GM12865 (cell line): ENCODE data around the gene ZSWIM1.
"Not testable (repeated sequence)": the region's sequence is repeated elsewhere in the genome, so short reads cannot be mapped to it uniquely, and the experiment has no call there.

ENCODE experiments used
- DNase-seq: peaks from one replicate; pipeline ENCODE4 v3.0.0; 2010; ENCODE audit warnings: low read depth
- H3K4me3 ChIP-seq: 2 replicates; pipeline ENCODE4 v1.5.1; 2011; ENCODE audit warnings: mild to moderate bottlenecking, low read depth, low read length, control low read depth
- CTCF ChIP-seq: IDR thresholded peaks from 2 replicates; pipeline ENCODE4 v1.5.1; 2011; ENCODE audit warnings: low read length, control low read depth, low read depth, inconsistent platforms; ENCODE audit not compliant: insufficient read depth; ENCODE audit errors: missing control alignments

ZSWIM1 gene

GRCh38 chr20:45921337-45922189 is 40.5 kb downstream of the ZSWIM1 start:
- H3K4me3 ChIP-seq = no peak overlapping the region
- no peak for DNase-seq
- no peak for TF ChIP-seq CTCF

GRCh38 chr20:45924391-45925261 is 43.6 kb downstream of the ZSWIM1 start:
- H3K4me3 ChIP-seq = no peak overlapping the region
- DNase-seq = no peak
- no peak for TF ChIP-seq CTCF

- DNase-seq = no peak
- no peak overlapping the region for H3K4me3 ChIP-seq
- TF ChIP-seq CTCF = no peak
Observed at GRCh38 chr20:45925821-45926506, 44.9 kb downstream of the ZSWIM1 start.

- no peak for TF ChIP-seq CTCF
- no peak for DNase-seq
- no peak overlapping the region for H3K4me3 ChIP-seq
Observed at GRCh38 chr20:45926731-45927070, 45.7 kb downstream of the ZSWIM1 start.

GRCh38 chr20:45927071-45927878 is 46.2 kb downstream of the ZSWIM1 start:
- no peak for TF ChIP-seq CTCF
- H3K4me3 ChIP-seq = no peak overlapping the region
- no peak for DNase-seq

- not testable (repeated sequence) for DNase-seq, H3K4me3 ChIP-seq
Observed at GRCh38 chr20:45931680-45932079, 50.7 kb downstream of the ZSWIM1 start.
